Erythroblast (primary cell): ENCODE data around the gene RHBDD3.

ENCODE experiments used
- GATA1 ChIP-seq: IDR thresholded peaks from 2 replicates; pipeline ENCODE4 v1.6.1; 2011; ENCODE audit warnings: low read depth, mild to moderate bottlenecking, control low read depth, low read length, moderate library complexity
- POLR2A ChIP-seq: IDR thresholded peaks from 2 replicates; pipeline ENCODE4 v1.6.1; 2011; ENCODE audit warnings: mild to moderate bottlenecking, low read length

DNA sequence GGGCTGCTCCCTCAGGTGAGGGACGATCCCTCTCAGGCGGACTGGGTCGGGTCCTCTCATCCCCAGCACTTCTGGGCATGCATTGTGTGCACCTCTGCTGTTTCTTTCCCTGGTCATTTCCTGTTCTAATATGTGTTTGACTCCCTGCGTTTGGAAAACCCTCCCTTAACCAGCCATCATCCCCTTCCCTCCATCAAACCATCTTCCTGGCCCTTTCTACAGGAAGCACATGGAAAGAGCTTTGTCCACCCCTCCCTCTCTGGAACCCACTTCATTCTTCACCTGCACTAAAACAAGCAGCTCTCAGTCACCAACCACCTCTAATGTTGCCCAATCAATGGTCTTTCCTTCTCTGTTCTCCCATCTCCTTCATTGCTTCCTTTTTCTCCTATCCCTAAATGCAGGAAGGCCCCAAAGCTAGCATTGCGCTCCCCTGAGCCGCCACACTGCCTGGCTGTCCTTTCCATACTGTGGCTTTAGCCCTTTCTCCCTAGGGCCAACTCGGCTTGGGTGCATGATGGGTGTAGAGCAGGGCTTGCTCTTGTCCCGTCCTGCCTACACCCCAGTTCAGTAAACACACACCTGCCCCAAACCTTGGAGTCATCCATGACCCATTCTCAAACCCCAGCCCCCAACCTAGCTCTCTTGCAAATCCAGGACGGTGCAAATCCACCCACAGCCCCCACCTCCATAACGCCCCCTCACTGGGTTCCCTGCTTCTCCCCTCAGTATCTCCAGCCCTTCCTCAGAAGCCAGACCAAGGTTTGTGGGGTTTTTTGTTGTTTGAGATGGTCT lies 33.2 kb upstream of the RHBDD3 start:
- TF ChIP-seq POLR2A (no peak), GATA1 (no peak)
